ENCODE results near the gene ARHGEF11. TPM values are rescaled to one million over a fixed set of nuclear protein-coding genes. Genes with fewer than 3 reads are reported as not detected.

Gene ARHGEF11
- total and polyA plus RNA-seq, 9 of the 15 experiments (the other 6 are each of a cell fraction or from before 2014, with no cell fraction given) = 0.14 to 15.5 (median 9.0) TPM

DNA sequence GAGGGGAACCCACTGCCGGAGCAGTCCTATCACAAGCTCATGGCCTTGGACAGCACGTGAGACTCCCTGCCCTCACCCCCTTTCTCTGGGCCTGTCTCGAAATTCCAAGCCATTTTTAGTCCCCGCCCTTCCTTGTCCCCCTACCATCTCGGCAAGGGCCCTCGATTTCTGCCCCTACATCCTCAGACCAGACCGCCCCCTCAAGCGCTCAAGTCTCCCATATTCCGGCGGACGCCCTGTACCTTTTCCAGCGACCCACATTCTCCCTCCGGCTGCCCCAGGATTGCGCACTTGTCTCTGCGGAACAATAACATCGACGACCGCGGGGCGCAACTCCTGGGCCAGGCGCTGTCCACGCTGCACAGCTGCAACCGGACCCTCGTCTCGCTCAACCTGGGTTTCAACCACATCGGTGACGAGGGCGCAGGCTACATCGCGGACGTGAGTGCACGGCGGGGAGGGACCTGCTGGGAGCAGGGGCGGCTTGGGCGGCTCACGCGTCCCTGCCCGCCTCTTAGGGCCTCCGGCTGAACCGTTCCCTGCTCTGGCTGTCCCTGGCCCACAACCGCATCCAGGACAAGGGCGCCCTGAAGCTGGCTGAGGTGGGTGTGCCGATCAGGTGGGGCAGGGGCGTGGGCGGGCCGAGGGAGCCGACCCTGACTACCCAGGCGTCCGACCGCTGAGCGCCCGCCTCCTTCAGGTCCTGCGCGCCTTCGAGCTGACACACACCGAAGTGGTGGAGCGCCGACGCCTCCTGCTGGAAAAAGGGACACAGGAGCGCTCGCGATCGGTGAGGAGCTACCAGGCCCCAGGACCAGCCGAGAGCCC lies 118.1 kb downstream of the ARHGEF11 start:
- H3K4me2 ChIP-seq (ENCODE audit: insufficient read depth, low read length) = peak overlapping the region; percentile 73
- peak; percentile 74 to 87 (median 78) for DNase-seq (ENCODE audit: extremely low read depth in 1 of 4, low spot score in 3 of 4)
- 36% methylated on average over 56 of the region's 64 CpGs for WGBS (ENCODE audit: insufficient coverage, low coverage, missing lambda C conversion rate)
- ChIA-PET CTCF (ENCODE audit: low intra/inter-chr PET ratio) (interaction anchor here (1.2 to 2.1 kb wide), 4 partner anchors 17 to 343 kb away, joined by 4 to 12 read pairs (median 7); no protein-coding TSS in a partner anchor), POLR2A (interaction anchor here (0.7 to 1.1 kb wide), 4 partner anchors 14 to 336 kb away, joined by 3 to 4 read pairs (median 3); partner anchors contain the start of gene NAXE)
- intact Hi-C loops (cut with micrococcal nuclease) = loop anchor here (2.0 to 5.0 kb wide), 3 partner anchors 31 to 230 kb away; no protein-coding TSS in a partner anchor
- H3K4me3 ChIP-seq = peak overlapping the region; percentile 30; the same call in 1 of the 2 replicates
- no peaks in the 10 kb centered on the region for H3K79me2 ChIP-seq (ENCODE audit: control insufficient read depth, insufficient read depth, low read length)
- in situ Hi-C loops (cut with MboI) = loop anchor here (5.0 kb wide), 1 partner anchor 35 kb away; the partner anchor contains the start of gene PEAR1
- peak; percentile 42 for FAIRE-seq
- H3K9me1 ChIP-seq (ENCODE audit: control insufficient read depth, insufficient read depth, low read length) = no peaks in the 10 kb centered on the region
- peak overlapping the region; percentile 57 to 88; a peak in 3 of 4 replicates for H3K9ac ChIP-seq (ENCODE audit: insufficient read depth in 1 of 2, low read depth in 2 of 2, low read length in 2 of 2)
- BruUV-seq (replicated peaks) = no TSS peak
- no peaks in the 10 kb centered on the region for H4K20me1 ChIP-seq (replicated peaks; ENCODE audit: control insufficient read depth, insufficient read depth, low read length)
- peak; percentile 87 for ATAC-seq
- no peak overlapping the region; the same call in 2 of the 3 replicates for H3K27ac ChIP-seq (ENCODE audit: extremely low read depth, low read depth, low read length)
- peaks cover 5 to 6% of the 10 kb centered on the region in 2 experiments; a peak in 2 of 5 replicates for H3K27me3 ChIP-seq (ENCODE audit: control insufficient read depth in 2 of 2, insufficient read depth in 2 of 2, low read length in 2 of 2)
- H3K4me1 ChIP-seq (replicated peaks in 1 of 2; ENCODE audit: control insufficient read depth in 2 of 2, insufficient read depth in 2 of 2, low read length in 2 of 2) = peaks cover 24 to 33% of the 10 kb centered on the region in 2 experiments
- H2AFZ ChIP-seq (ENCODE audit: low read depth, low read length) = peak overlapping the region; percentile 93
- no peaks in the 10 kb centered on the region for H3K36me3 ChIP-seq (ENCODE audit: control insufficient read depth, insufficient read depth, low read length)
- H3K9me3 ChIP-seq (replicated peaks; ENCODE audit: control insufficient read depth, insufficient read depth, low read depth, low read length) = no peaks in the 10 kb centered on the region
- TF ChIP-seq BMI1 (IDR thresholded peaks at IDR 0.05; ENCODE audit: low read length) (no peak), CXXC5 (CRISPR knock-in tag; IDR thresholded peaks at IDR 0.05) (peak; percentile 43; the same call in 1 of the 2 replicates), TAL1 (IDR thresholded peaks at IDR 0.05) (no peak), TEAD2 (tag; IDR thresholded peaks at IDR 0.05) (no peak), TCF7L2 (IDR thresholded peaks at IDR 0.05; ENCODE audit: low read depth, low read length) (no peak), RAD21 (CRISPR knock-in tag; conservative IDR thresholded peaks at IDR 0.05 in 1 of 2, IDR thresholded peaks at IDR 0.05 in 1 of 2) (peak; percentile 77 to 78), FOXJ2 (tag; IDR thresholded peaks at IDR 0.05) (no peak), SRSF9 (IDR thresholded peaks at IDR 0.05; ENCODE audit: borderline replicate concordance, low read depth, low read length) (no peak), JUNB (CRISPR knock-in tag; conservative IDR thresholded peaks at IDR 0.05) (no peak), MAZ (CRISPR knock-in tag; conservative IDR thresholded peaks at IDR 0.05 in 1 of 2, IDR thresholded peaks at IDR 0.05 in 1 of 2) (peak; percentile 33 to 54; a peak in 2 of 4 replicates), MTA3 (IDR thresholded peaks at IDR 0.05; ENCODE audit: borderline replicate concordance) (peak; percentile 60; the same call in 1 of the 2 replicates), ZFX (CRISPR knock-in tag; IDR thresholded peaks at IDR 0.05) (peak; percentile 38; the same call in 1 of the 2 replicates), STAT5A (IDR thresholded peaks at IDR 0.05; ENCODE audit: borderline replicate concordance, low read length) (no peak)
- TF ChIP-seq, protein P1, sequence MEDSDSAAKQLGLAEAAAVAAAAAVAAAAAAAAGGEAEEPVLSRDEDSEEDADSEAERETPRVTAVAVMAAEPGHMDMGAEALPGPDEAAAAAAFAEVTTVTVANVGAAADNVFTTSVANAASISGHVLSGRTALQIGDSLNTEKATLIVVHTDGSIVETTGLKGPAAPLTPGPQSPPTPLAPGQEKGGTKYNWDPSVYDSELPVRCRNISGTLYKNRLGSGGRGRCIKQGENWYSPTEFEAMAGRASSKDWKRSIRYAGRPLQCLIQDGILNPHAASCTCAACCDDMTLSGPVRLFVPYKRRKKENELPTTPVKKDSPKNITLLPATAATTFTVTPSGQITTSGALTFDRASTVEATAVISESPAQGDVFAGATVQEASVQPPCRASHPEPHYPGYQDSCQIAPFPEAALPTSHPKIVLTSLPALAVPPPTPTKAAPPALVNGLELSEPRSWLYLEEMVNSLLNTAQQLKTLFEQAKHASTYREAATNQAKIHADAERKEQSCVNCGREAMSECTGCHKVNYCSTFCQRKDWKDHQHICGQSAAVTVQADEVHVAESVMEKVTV (CRISPR knock-in tag; IDR thresholded peaks at IDR 0.05) = peak; percentile 64; the same call in 1 of the 2 replicates
- TF ChIP-seq, protein P2, sequence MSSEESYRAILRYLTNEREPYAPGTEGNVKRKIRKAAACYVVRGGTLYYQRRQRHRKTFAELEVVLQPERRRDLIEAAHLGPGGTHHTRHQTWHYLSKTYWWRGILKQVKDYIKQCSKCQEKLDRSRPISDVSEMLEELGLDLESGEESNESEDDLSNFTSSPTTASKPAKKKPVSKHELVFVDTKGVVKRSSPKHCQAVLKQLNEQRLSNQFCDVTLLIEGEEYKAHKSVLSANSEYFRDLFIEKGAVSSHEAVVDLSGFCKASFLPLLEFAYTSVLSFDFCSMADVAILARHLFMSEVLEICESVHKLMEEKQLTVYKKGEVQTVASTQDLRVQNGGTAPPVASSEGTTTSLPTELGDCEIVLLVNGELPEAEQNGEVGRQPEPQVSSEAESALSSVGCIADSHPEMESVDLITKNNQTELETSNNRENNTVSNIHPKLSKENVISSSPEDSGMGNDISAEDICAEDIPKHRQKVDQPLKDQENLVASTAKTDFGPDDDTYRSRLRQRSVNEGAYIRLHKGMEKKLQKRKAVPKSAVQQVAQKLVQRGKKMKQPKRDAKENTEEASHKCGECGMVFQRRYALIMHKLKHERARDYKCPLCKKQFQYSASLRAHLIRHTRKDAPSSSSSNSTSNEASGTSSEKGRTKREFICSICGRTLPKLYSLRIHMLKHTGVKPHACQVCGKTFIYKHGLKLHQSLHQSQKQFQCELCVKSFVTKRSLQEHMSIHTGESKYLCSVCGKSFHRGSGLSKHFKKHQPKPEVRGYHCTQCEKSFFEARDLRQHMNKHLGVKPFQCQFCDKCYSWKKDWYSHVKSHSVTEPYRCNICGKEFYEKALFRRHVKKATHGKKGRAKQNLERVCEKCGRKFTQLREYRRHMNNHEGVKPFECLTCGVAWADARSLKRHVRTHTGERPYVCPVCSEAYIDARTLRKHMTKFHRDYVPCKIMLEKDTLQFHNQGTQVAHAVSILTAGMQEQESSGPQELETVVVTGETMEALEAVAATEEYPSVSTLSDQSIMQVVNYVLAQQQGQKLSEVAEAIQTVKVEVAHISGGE (CRISPR knock-in tag; IDR thresholded peaks at IDR 0.05) = no peak

Data from K562 (cell line).